Stimulated activated naive CD8-positive, alpha-beta T cell treated with anti-CD3 and anti-CD28 coated beads, Interleukin-15, Interleukin-2, amounts not matched to agents 100 ng/mL and 50 ng/mL, for 24 hours (primary cell): ENCODE measurements around the gene SMARCB1.

Experiments
- H3K27ac Mint-ChIP-seq: one replicate; pipeline ENCODE4 v1.8.0; 2021; ENCODE audit warnings: mild to moderate bottlenecking, mixed read lengths
- H3K27me3 Mint-ChIP-seq: one replicate; pipeline ENCODE4 v1.8.0; 2021; ENCODE audit warnings: mixed read lengths
- H3K36me3 Mint-ChIP-seq: one replicate; pipeline ENCODE4 v1.8.0; 2021; ENCODE audit warnings: low read depth, mixed read lengths
- H3K4me1 Mint-ChIP-seq: one replicate; pipeline ENCODE4 v1.8.0; 2021; ENCODE audit warnings: low read depth, mixed read lengths
- H3K4me3 Mint-ChIP-seq: one replicate; pipeline ENCODE4 v1.8.0; 2021; ENCODE audit warnings: mild to moderate bottlenecking, mixed read lengths
- H3K9me3 Mint-ChIP-seq: one replicate; pipeline ENCODE4 v1.8.0; 2021; ENCODE audit warnings: mixed read lengths

Gene SMARCB1

GRCh38 chr22:23786752-23787599, at the start of gene SMARCB1:
Gene SMARCB1 (plus strand): TSS chr22:23786966. CDS start chr22:23787170, 204 bp downstream.
- peak within 1 kb of the TSS; percentile 94 for H3K27ac Mint-ChIP-seq
- peaks cover 9% of the 10 kb centered on the region for H3K36me3 Mint-ChIP-seq
- peaks cover 44% of the 10 kb centered on the region for H3K4me1 Mint-ChIP-seq
- H3K27me3 Mint-ChIP-seq = no peaks in the 10 kb centered on the region
- no peaks in the 10 kb centered on the region for H3K9me3 Mint-ChIP-seq
- H3K4me3 Mint-ChIP-seq = peak within 1 kb of the TSS; percentile 92

GRCh38 chr22:23737696-23738095, 49.1 kb upstream of the SMARCB1 start:
- no peak overlapping the region for H3K4me3 Mint-ChIP-seq
- H3K27ac Mint-ChIP-seq = no peak overlapping the region
- H3K4me1 Mint-ChIP-seq = no peaks in the 10 kb centered on the region
- no peaks in the 10 kb centered on the region for H3K36me3 Mint-ChIP-seq
- H3K27me3 Mint-ChIP-seq = no peaks in the 10 kb centered on the region
- no peaks in the 10 kb centered on the region for H3K9me3 Mint-ChIP-seq

GRCh38 chr22:23742505-23743264, 44.1 kb upstream of the SMARCB1 start:
- H3K27ac Mint-ChIP-seq = no peak overlapping the region
- no peaks in the 10 kb centered on the region for H3K9me3 Mint-ChIP-seq
- no peak overlapping the region for H3K4me3 Mint-ChIP-seq
- H3K27me3 Mint-ChIP-seq = no peaks in the 10 kb centered on the region
- peaks cover 25% of the 10 kb centered on the region for H3K36me3 Mint-ChIP-seq
- H3K4me1 Mint-ChIP-seq = no peaks in the 10 kb centered on the region

DNA sequence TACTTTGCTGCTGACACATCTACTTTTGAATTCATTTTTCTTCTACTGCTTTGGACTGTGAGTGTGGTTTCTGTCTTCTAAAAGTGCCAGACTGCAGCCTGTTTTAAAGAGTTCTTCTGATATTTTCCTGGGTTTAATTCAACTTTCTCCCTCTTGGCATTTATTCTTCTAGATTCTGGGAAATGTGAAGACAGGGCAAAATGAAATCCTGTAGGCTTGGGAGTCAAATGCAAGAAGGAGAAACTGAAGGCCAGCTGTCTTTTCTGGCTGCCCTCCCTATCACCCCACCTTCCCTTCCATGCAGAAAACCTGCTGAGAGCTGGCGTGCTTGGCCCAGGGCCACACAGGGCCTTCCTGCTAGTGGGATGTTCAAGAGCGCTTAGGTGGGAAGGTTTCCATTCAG, 43.5 kb upstream of the SMARCB1 start:
- Mint-ChIP-seq H3K4me1 (no peaks in the 10 kb centered on the region), H3K9me3 (no peaks in the 10 kb centered on the region), H3K27ac (no peak overlapping the region), H3K4me3 (no peak overlapping the region), H3K27me3 (no peaks in the 10 kb centered on the region), H3K36me3 (peaks cover 25% of the 10 kb centered on the region)

DNA sequence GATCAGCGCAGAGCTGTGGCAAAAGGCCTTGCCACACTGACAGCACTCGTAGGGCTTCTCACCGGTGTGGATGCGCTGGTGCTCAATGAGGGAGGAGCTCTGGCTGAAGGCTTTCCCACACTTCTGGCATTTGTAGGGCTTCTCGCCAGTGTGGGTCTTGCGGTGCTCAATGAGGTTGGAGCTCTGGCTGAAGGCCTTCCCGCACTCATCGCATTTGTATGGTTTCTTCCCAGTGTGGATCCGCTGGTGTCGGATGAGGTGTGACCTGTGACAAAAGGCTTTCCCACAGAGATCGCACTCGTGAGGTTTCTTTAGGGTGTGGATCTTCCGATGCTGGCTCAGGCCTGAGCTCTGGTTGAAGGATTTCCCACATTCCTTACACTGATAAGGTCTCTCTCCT, 42.8 kb upstream of the SMARCB1 start:
- Mint-ChIP-seq H3K4me3 (no peak overlapping the region), H3K27me3 (no peaks in the 10 kb centered on the region), H3K27ac (no peak overlapping the region), H3K36me3 (peaks cover 25% of the 10 kb centered on the region), H3K9me3 (no peaks in the 10 kb centered on the region), H3K4me1 (no peaks in the 10 kb centered on the region)

DNA sequence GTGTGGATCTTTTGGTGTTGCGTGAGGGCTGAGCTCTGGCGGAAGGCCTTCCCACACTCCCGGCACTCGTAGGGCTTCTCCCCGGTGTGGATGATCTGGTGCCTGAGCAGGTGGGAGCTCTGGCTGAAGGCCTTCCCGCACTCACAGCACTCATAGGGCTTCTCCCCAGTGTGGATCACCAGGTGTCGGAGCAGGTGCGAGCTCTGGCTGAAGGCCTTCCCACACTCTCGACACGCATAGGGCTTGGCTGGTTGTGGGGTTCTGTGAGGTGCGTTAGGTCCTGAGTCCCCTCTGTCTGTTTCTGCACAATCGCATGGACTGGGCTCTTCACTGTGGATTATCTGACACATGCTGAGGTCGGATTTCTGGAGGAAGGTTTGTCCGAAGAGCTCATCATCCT, 42.3 kb upstream of the SMARCB1 start:
- Mint-ChIP-seq H3K27me3 (no peaks in the 10 kb centered on the region), H3K4me1 (peaks cover under 1% of the 10 kb centered on the region), H3K4me3 (no peak overlapping the region), H3K9me3 (no peaks in the 10 kb centered on the region), H3K36me3 (peaks cover 25% of the 10 kb centered on the region), H3K27ac (no peak overlapping the region)

DNA sequence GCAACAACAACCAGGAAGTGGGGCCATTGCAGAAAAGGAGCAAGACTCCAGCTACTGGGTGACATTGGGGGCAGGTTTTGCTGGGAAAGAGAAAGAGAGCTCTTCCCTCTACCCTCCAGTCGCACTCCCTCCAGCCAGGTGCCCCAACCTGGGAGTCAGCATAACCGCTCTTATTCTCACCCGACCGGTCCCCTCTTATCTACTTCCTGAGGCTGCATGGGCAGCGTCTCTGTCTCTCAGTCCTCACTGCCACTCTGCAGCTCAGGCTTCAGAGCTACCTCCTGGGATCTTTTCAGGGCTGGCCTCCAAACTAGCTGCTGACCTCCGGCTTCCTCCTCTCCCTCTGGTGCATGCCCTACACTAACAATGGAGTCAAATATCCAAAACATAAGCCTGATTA, 41.0 kb upstream of the SMARCB1 start:
- Mint-ChIP-seq H3K27ac (no peak overlapping the region), H3K4me3 (no peak overlapping the region), H3K9me3 (no peaks in the 10 kb centered on the region), H3K36me3 (peaks cover 25% of the 10 kb centered on the region), H3K27me3 (no peaks in the 10 kb centered on the region), H3K4me1 (peaks cover 12% of the 10 kb centered on the region)

DNA sequence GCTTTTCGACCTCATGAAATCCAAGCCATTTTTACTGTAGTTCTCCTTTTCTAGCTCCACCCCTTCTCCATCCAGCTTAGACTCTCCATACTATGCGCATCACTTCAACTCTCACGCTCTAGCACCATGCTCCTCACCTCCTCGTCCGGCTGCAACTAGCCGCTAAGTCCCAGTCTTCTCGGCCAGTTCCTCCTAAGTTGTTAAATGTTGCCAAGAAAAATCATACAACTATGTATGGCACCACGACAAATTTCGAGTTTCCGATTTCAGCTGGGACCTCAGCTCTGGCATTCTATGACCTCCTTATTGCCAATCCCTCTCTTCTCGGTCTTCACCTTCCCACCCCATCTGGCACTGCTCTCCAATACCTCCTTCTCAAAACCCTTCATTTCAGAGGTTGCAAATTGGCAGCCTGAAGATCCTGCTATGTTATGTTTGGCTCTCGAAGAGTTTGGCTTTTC, 36.9 kb upstream of the SMARCB1 start:
- H3K36me3 Mint-ChIP-seq = peaks cover 7% of the 10 kb centered on the region
- H3K27me3 Mint-ChIP-seq = no peaks in the 10 kb centered on the region
- H3K27ac Mint-ChIP-seq = no peak overlapping the region
- peak overlapping the region; percentile 85 for H3K4me3 Mint-ChIP-seq
- H3K4me1 Mint-ChIP-seq = peaks cover 25% of the 10 kb centered on the region
- H3K9me3 Mint-ChIP-seq = no peaks in the 10 kb centered on the region

DNA sequence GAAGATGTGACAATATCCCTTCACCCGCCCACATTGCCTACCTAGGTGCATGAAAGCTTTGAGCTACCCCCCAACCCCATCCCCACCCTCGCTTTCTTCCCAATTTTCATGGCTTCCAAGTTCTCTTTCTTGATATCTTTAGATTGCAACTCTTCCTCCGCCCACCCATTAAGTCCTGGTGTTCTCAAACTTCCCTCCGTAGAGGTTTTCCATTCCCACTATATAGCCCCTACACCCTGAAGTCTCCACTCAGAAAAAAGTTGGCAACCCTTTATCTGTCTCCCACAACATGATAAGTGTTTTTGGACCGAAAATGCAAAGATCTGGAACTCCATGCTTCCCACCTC, 36.4 kb upstream of the SMARCB1 start:
- no peaks in the 10 kb centered on the region for H3K9me3 Mint-ChIP-seq
- H3K4me3 Mint-ChIP-seq = peak overlapping the region; percentile 85
- H3K27me3 Mint-ChIP-seq = no peaks in the 10 kb centered on the region
- H3K27ac Mint-ChIP-seq = peak overlapping the region; percentile 80
- H3K4me1 Mint-ChIP-seq = peaks cover 28% of the 10 kb centered on the region
- H3K36me3 Mint-ChIP-seq = peaks cover 3% of the 10 kb centered on the region

DNA sequence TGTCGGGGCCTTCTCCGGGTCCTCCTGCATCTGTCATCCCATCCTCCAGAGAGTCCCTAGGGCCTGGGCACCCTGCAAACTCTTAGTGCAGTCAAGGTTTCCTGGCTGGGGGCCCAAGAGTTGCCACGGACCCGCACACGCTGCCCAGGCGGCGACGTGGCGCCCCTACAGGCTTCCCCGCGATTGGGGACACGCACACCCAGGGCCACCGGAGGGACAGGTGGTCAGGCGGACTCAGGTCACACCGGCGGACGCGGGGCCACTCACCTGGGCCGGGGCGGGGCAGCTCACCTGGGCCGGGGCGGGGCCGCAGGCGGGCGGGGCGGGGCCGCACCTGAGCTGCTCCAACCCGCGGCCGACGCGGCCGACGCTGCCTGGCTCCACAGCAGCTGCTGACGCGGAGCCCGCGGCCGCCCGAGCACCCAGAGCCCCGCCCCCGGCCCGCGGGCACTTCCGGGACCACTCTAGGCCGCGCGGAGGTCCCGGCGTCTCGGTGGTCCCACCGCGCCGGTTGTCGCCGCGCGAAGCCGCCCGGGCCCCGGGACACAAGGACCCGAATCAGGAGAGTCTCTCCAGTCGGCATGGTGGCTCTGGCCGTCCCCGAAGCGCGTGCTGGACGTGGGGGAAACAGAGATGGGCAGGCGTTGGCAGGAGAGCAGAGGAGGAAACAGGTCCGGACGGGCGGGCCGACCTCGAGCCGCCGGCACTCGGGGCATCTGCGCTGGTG, 35.9 kb upstream of the SMARCB1 start, which contains the start of gene ZNF70:
Gene ZNF70, minus strand, starts transcription at position 399 of the 727 bp plus-strand sequence. CDS start 5,972 bp downstream, outside the sequence.
- no peaks in the 10 kb centered on the region for H3K27me3 Mint-ChIP-seq
- H3K27ac Mint-ChIP-seq = peak within 1 kb of the TSS; percentile 80
- H3K4me1 Mint-ChIP-seq = peaks cover 29% of the 10 kb centered on the region
- H3K36me3 Mint-ChIP-seq = peaks cover 3% of the 10 kb centered on the region
- peak within 1 kb of the TSS; percentile 85 for H3K4me3 Mint-ChIP-seq
- no peaks in the 10 kb centered on the region for H3K9me3 Mint-ChIP-seq

DNA sequence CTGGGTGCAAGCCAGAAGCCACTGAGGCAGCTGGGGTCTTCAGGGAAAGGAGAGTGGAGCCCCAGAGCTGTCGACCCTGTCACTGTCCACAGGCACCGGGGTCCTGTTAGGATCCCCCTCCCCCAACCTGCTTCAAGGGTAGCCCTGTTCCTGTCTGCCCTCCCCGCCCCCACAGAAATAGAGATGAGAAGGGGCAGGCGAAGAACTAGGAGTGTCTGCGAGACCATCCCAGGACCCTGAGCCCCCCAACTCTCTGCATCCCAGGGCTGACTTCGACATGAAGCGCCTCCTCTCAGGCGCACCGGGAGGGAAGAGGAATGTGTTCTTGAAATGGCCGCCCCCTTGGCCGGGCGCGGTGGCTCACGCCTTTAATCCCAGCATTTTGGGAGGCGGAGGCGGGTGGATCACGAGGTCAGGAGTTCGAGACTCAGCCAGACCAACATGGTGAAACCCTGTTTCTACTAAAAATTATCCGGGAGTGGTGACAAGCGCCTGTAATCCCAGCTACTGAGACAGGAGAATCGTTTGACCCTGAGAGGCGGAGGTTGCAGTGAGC, 35.2 kb upstream of the SMARCB1 start:
- no peaks in the 10 kb centered on the region for H3K27me3 Mint-ChIP-seq
- peak overlapping the region; percentile 80 for H3K4me3 Mint-ChIP-seq
- no peaks in the 10 kb centered on the region for H3K9me3 Mint-ChIP-seq
- peaks cover 3% of the 10 kb centered on the region for H3K36me3 Mint-ChIP-seq
- peaks cover 29% of the 10 kb centered on the region for H3K4me1 Mint-ChIP-seq
- peak overlapping the region; percentile 75 for H3K27ac Mint-ChIP-seq

GRCh38 chr22:23752090-23752691, 34.6 kb upstream of the SMARCB1 start:
- H3K27me3 Mint-ChIP-seq = no peaks in the 10 kb centered on the region
- no peaks in the 10 kb centered on the region for H3K36me3 Mint-ChIP-seq
- H3K4me1 Mint-ChIP-seq = peaks cover 34% of the 10 kb centered on the region
- no peaks in the 10 kb centered on the region for H3K9me3 Mint-ChIP-seq
- H3K27ac Mint-ChIP-seq = peak overlapping the region; percentile 59
- peak overlapping the region; percentile 80 for H3K4me3 Mint-ChIP-seq

DNA sequence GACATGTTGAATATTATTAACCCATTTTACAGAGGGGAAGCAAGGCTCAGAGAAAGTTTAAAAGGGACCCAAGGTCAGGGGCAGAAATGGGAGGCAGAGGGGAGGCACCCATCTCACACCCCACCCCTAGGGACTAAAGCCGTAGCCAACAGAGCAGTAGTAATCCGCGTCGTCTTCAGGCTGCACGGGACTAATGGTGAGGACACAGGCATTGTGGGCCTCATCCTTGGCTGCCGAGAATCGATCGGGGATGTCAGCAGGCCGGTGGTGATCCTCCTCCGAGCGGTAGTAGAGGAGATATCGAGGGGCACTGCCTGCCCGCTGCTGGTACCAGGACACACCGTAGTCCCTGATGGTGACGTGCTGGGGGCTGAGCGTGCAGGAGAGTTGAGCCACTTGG, 34.0 kb upstream of the SMARCB1 start:
- no peaks in the 10 kb centered on the region for H3K9me3 Mint-ChIP-seq
- H3K27ac Mint-ChIP-seq = no peak overlapping the region
- H3K4me3 Mint-ChIP-seq = peak overlapping the region; percentile 80

GRCh38 chr22:23753385-23753784, 33.4 kb upstream of the SMARCB1 start:
- peaks cover 34% of the 10 kb centered on the region for H3K4me1 Mint-ChIP-seq
- peak overlapping the region; percentile 26 for H3K4me3 Mint-ChIP-seq
- H3K27ac Mint-ChIP-seq = no peak overlapping the region
- H3K9me3 Mint-ChIP-seq = no peaks in the 10 kb centered on the region
- no peaks in the 10 kb centered on the region for H3K27me3 Mint-ChIP-seq
- H3K36me3 Mint-ChIP-seq = no peaks in the 10 kb centered on the region

More for the DNA sequence above, 34.0 kb upstream of the SMARCB1 start:
- Mint-ChIP-seq H3K4me1 (peaks cover 34% of the 10 kb centered on the region), H3K27me3 (no peaks in the 10 kb centered on the region), H3K36me3 (no peaks in the 10 kb centered on the region)
